ENCODE measurements around the gene CBX7. TPM values are rescaled to one million over a fixed set of nuclear protein-coding genes. Genes with fewer than 3 reads are reported as not detected.
A peak's percentile ranks its signal among the peaks of the same experiment; 100 is the strongest.
"Not testable (repeated sequence)": the region's sequence is repeated elsewhere in the genome, so short reads cannot be mapped to it uniquely, and the experiment has no call there.

Gene CBX7
- total RNA-seq, 4 donors from 2014 or later = 129 to 251 (median 173) TPM

DNA sequence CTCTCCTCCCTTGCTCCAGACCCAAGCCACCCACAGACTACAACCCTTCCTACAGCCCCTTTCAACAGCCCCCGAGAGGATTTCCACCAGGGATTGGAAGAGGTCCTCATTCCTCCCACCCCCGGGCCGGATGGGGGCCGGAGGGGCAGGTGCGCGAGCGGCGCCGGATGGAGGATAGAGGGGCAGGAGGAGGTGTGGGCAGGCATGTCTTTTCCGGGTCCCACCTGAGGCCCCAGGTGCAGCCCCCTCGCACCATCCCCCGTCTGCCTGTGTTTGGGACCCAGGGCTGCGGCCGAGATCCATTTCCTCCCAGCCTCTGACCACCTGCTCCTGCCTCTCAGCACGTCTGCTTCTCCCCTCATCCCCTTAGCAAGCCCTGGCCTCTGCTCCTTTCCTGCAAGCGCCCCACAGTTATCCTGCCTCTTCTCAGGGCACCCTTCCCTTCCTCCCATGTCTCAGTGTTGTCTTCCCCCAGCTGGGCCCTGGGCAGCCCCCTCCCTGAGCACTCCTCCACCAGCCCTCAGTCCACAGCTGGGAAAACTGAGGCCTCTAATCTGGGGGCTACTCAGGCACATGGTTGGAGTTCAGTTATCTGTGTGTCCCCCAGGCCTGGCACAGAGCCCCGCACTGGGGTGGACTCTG, 19.3 kb upstream of the CBX7 start:
- H3K9me3 ChIP-seq = no peaks in the 10 kb centered on the region
- H3K4me1 ChIP-seq = peaks cover 59 to 64% (median 63%) of the 10 kb centered on the region in 4 donors
- 60% methylated on average over 16 of the region's 17 CpGs for WGBS
- H3K36me3 ChIP-seq = no peaks in the 10 kb centered on the region
- peaks cover 0 to 11% (median 0%) of the 10 kb centered on the region in 4 donors for H3K27me3 ChIP-seq
- H3K4me3 ChIP-seq = no peak overlapping the region
- peak overlapping the region in 2 of 4 donors; percentile 6 to 44 for H3K27ac ChIP-seq (replicated peaks in 1 of 4)
- TF ChIP-seq EP300 (IDR thresholded peaks at IDR 0.05) (no peak), POLR2A (IDR thresholded peaks at IDR 0.05; ENCODE audit: low read depth) (no peak), POLR2AphosphoS5 (IDR thresholded peaks at IDR 0.05) (no peak)
- TF ChIP-seq, protein P1, sequence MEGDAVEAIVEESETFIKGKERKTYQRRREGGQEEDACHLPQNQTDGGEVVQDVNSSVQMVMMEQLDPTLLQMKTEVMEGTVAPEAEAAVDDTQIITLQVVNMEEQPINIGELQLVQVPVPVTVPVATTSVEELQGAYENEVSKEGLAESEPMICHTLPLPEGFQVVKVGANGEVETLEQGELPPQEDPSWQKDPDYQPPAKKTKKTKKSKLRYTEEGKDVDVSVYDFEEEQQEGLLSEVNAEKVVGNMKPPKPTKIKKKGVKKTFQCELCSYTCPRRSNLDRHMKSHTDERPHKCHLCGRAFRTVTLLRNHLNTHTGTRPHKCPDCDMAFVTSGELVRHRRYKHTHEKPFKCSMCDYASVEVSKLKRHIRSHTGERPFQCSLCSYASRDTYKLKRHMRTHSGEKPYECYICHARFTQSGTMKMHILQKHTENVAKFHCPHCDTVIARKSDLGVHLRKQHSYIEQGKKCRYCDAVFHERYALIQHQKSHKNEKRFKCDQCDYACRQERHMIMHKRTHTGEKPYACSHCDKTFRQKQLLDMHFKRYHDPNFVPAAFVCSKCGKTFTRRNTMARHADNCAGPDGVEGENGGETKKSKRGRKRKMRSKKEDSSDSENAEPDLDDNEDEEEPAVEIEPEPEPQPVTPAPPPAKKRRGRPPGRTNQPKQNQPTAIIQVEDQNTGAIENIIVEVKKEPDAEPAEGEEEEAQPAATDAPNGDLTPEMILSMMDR (IDR thresholded peaks at IDR 0.05) = no peak
- no peak for DNase-seq (ENCODE audit: extremely low spot score)
- intact Hi-C loops (cut with DNase I) = loop anchor here (2.0 to 10.0 kb wide), 3 partner anchors 81 to 353 kb away; partner anchors contain the start of gene ATF4

DNA sequence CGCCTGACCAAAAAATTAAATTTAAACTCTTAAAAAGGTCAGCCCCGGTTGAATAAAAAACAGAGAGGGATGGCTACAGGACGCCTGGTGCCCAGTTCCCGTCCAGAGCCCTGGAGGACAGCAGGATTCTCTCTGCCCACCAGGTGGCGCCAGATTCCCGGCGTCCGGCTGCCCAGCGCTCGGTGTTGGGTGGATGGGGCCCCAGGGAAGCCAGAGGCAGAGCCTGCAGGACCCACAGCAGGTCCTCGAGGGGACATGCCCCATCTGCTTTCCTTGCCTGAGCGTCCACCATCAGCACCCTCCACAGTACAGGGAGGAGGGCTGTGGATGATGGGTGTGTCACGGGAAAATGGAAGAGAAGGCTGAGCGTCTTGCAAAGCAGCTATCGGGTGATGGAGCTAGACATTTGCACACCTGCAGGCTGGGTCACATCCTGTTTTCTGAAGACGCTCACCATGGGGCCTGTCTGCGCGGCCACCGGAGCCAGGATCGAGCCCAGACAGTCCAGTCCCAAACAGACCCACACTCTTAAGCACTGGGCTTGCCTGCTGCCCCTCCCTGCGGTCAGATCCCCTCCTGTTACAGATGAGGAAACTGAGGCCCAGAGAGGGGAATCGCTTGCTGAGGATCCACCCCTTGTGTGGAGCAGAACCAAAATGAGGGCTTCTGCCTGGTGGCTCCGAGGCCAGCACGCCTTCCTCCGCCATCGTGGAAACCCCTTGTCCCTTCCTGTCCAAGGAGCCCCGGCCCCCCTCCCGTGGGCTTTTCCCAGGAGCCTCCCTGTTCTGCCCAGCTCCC, 18.5 kb upstream of the CBX7 start:
- Histone ChIP-seq H3K36me3 (no peaks in the 10 kb centered on the region), H3K4me1 (peaks cover 52 to 57% (median 56%) of the 10 kb centered on the region in 4 donors), H3K27ac (replicated peaks in 1 of 4) (peak overlapping the region in 2 of 4 donors; percentile 6 to 44), H3K4me3 (peak overlapping the region in 2 of 4 donors; percentile 12 to 28), H3K27me3 (peaks cover 0 to 11% (median 0%) of the 10 kb centered on the region in 4 donors), H3K9me3 (no peaks in the 10 kb centered on the region)
- DNase-seq (ENCODE audit: extremely low spot score) = no peak
- no peak for TF ChIP-seq POLR2A (IDR thresholded peaks at IDR 0.05; ENCODE audit: low read depth)
- peak in 1 of 2 donors; percentile 70 for TF ChIP-seq POLR2AphosphoS5 (IDR thresholded peaks at IDR 0.05)
- TF ChIP-seq, protein P1 (IDR thresholded peaks at IDR 0.05) = peak in 2 of 3 experiments; percentile 98
- TF ChIP-seq EP300 (IDR thresholded peaks at IDR 0.05) = no peak
- 22% methylated on average over 26 of the region's 28 CpGs for WGBS
- intact Hi-C loops (cut with DNase I) = loop anchor here (2.0 to 10.0 kb wide), 3 partner anchors 81 to 354 kb away; partner anchors contain the start of gene ATF4

DNA sequence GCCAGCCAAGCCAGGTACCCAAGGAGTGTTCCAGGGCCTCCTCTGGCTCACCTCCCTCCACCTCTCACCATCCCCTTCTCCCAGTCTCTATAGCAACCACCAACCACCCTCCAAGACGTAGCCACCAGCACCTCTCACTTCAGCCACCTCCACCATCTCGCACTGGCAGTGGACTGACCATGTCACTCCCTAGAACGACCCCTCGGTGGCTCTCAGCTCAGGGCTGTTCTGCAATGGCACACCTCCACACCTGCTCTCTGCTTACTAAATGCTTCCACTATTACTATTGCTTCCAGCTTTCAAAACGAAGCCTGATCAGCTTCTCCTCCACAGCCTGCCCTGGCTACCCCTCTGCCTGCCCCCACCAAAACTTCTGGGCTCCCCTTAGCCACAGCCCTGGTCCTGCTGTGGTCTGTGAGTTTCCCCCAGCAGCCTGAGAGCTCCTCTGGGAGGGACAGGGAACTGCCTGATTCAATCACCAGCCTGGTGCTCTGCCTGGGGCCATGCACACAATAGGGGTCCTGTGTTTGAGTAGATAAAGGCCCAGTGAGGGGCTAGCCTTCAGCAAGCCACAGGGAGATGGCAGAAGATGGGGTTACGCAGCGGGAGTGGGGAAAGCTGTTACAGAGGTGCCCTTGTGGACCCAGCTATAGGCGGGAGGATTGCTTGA, 17.5 kb upstream of the CBX7 start:
- intact Hi-C loops (cut with DNase I) = loop anchor here (2.0 to 10.0 kb wide), 3 partner anchors 82 to 355 kb away; partner anchors contain the start of gene ATF4
- 57% methylated on average over 8 of the region's 8 CpGs for WGBS
- peaks cover 0 to 11% (median 0%) of the 10 kb centered on the region in 4 donors for H3K27me3 ChIP-seq

DNA sequence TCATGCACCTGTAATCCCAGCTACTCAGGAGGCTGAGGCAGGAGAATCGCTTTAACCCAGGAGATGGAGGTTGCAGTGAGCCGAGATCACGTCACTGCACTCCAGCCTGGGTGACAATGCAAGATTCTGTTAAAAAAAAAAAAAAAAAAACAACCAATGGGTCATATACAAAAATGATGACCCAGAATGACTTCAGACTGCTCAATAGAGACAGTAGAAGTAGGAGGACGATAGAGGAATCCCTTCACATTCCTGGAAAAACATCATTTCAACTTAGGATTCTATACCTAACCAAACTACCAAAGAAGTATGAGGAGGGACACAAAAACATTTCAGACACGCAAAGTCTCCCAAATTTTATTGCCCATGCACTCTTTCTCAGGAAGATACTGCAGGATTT, 14.1 kb upstream of the CBX7 start:
- intact Hi-C loops (cut with DNase I) = no loop called here
- H3K4me1 ChIP-seq = peaks cover 7 to 12% (median 11%) of the 10 kb centered on the region in 4 donors
- H3K4me3 ChIP-seq = no peak overlapping the region
- H3K36me3 ChIP-seq = no peaks in the 10 kb centered on the region
- no peak for DNase-seq (ENCODE audit: extremely low spot score)
- H3K27ac ChIP-seq (replicated peaks in 1 of 4) = no peak overlapping the region
- H3K9me3 ChIP-seq = no peaks in the 10 kb centered on the region
- peaks cover 0 to 11% (median 0%) of the 10 kb centered on the region in 4 donors for H3K27me3 ChIP-seq
- WGBS = 97% methylated on average over 5 of the region's 5 CpGs
- TF ChIP-seq POLR2A (IDR thresholded peaks at IDR 0.05; ENCODE audit: low read depth) (no peak), EP300 (IDR thresholded peaks at IDR 0.05) (no peak), POLR2AphosphoS5 (IDR thresholded peaks at IDR 0.05) (no peak)
- TF ChIP-seq, protein P1 (IDR thresholded peaks at IDR 0.05) = no peak

More for the DNA sequence above, 17.5 kb upstream of the CBX7 start:
- Histone ChIP-seq H3K4me1 (peaks cover 41 to 46% (median 45%) of the 10 kb centered on the region in 4 donors), H3K9me3 (no peaks in the 10 kb centered on the region), H3K4me3 (no peak overlapping the region), H3K36me3 (no peaks in the 10 kb centered on the region), H3K27ac (replicated peaks in 1 of 4) (no peak overlapping the region)
- TF ChIP-seq POLR2AphosphoS5 (IDR thresholded peaks at IDR 0.05) (no peak), POLR2A (IDR thresholded peaks at IDR 0.05; ENCODE audit: low read depth) (no peak), EP300 (IDR thresholded peaks at IDR 0.05) (no peak)
- TF ChIP-seq, protein P1 (IDR thresholded peaks at IDR 0.05) = no peak
- DNase-seq (ENCODE audit: extremely low spot score) = no peak

DNA sequence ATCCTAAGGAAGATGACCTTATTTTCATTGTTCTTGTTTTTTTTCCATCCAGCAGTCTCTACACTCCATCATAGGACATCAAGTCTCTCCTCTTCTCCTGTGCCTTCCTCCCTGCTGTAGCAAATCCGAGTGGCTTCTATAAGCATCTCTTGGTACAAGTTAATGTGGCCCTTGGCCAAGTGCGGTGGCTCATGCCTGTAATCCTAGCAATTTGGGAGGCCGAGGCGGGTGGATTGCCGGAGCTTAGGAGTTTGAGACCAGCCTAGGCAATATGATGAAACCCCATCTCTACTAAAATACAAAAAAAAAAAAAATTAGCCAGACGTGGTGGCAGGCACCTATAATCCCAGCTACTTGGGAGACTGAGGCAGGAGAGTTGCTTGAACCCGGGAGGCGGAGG, 3.6 kb upstream of the CBX7 start:
- 91% methylated on average over 8 of the region's 8 CpGs for WGBS
- intact Hi-C loops (cut with DNase I); DNase-seq (ENCODE audit: extremely low spot score); H3K4me3 ChIP-seq; H3K36me3 ChIP-seq; H3K9me3 ChIP-seq; H3K27ac ChIP-seq (replicated peaks in 1 of 4); H3K27me3 ChIP-seq: not testable (repeated sequence)
- peaks cover 8 to 20% (median 18%) of the 10 kb centered on the region in 4 donors for H3K4me1 ChIP-seq
